CD4-positive, alpha-beta T cell treated with Interleukin-17A for 1 hour (primary cell): ENCODE results near the gene RELN.
A peak's percentile ranks its signal among the peaks of the same experiment; 100 is the strongest.
"Not testable (repeated sequence)": the region's sequence is repeated elsewhere in the genome, so short reads cannot be mapped to it uniquely, and the experiment has no call there.

Experiments used
- DNase-seq: peaks from one replicate; pipeline ENCODE4 v3.0.0-alpha.2; 2020

RELN gene

GRCh38 chr7:103541026-103541425 is 448.4 kb downstream of the RELN start:
- DNase-seq, result no peak

- no peak for DNase-seq
These were observed 449.1 kb downstream of the RELN start for GRCh38 chr7:103540338-103540737.

GRCh38 chr7:103539875-103540274 is 449.6 kb downstream of the RELN start:
- DNase-seq, result no peak

GRCh38 chr7:103538964-103539709 is 450.3 kb downstream of the RELN start:
- no peak for DNase-seq

GRCh38 chr7:103533761-103534160 is 455.7 kb downstream of the RELN start:
- no peak for DNase-seq

- no peak for DNase-seq
These were observed 456.5 kb downstream of the RELN start for GRCh38 chr7:103532955-103533354.

GRCh38 chr7:103528152-103528551 is 461.3 kb downstream of the RELN start:
- no peak for DNase-seq

- DNase-seq, result no peak
These were observed 463.5 kb downstream of the RELN start for GRCh38 chr7:103525937-103526336.

- DNase-seq, result no peak
These were observed 465.2 kb downstream of the RELN start for GRCh38 chr7:103524042-103524907.

- DNase-seq, result no peak
These were observed 467.5 kb downstream of the RELN start for GRCh38 chr7:103521937-103522336.

GRCh38 chr7:103504505-103505135 is 484.8 kb downstream of the RELN start:
- no peak for DNase-seq

GRCh38 chr7:103501206-103501605 is 488.3 kb downstream of the RELN start:
- no peak for DNase-seq

GRCh38 chr7:103499976-103500375 is 489.5 kb downstream of the RELN start:
- DNase-seq, result no peak

- DNase-seq, result no peak
These were observed 502.0 kb downstream of the RELN start for GRCh38 chr7:103487419-103487818.

GRCh38 chr7:103486873-103487272 is 502.6 kb downstream of the RELN start:
- DNase-seq, result not testable (repeated sequence)

- DNase-seq, result no peak
These were observed 508.7 kb downstream of the RELN start for GRCh38 chr7:103480771-103481170.

- DNase-seq, result no peak
These were observed 514.5 kb downstream of the RELN start for GRCh38 chr7:103474956-103475355.

GRCh38 chr7:103469095-103469948 is 520.1 kb downstream of the RELN start:
- no peak for DNase-seq

GRCh38 chr7:103466814-103467213 is 522.6 kb downstream of the RELN start:
- DNase-seq, result no peak

GRCh38 chr7:103462358-103462757 is 527.1 kb downstream of the RELN start:
- no peak for DNase-seq

- DNase-seq, result peak; percentile 24
These were observed 542.1 kb downstream of the RELN start for GRCh38 chr7:103447073-103447960.
